GM12801 (cell line): ENCODE results near the gene EI24.

Source experiments
- TF ChIP-seq, protein P1 (sequence below): IDR thresholded peaks from one replicate; pipeline ENCODE4 v1.5.1; 2011; ENCODE audit warnings: control low read depth; ENCODE audit not compliant: insufficient read length; ENCODE audit errors: extremely low read depth

EI24 gene

DNA sequence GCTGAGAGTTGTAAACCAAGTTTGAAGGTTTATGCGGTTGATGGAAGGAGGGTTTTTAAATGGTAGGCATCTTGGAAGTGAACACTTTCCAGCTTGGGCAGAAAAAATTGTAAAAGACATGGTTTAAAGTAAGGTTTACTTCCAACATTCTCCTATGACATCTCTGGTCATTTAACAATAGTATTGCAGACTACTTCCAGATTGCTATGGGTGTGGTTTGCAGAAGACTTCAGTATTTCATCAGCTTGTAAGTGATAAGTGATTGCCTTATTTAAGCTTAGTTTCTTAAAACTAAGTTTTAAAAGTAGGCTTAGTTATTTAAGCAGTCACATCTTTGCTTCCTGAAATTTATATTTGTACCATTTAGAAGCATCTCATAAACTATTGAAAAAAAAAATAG, 16.2 kb downstream of the EI24 start:
- TF ChIP-seq, protein P1, sequence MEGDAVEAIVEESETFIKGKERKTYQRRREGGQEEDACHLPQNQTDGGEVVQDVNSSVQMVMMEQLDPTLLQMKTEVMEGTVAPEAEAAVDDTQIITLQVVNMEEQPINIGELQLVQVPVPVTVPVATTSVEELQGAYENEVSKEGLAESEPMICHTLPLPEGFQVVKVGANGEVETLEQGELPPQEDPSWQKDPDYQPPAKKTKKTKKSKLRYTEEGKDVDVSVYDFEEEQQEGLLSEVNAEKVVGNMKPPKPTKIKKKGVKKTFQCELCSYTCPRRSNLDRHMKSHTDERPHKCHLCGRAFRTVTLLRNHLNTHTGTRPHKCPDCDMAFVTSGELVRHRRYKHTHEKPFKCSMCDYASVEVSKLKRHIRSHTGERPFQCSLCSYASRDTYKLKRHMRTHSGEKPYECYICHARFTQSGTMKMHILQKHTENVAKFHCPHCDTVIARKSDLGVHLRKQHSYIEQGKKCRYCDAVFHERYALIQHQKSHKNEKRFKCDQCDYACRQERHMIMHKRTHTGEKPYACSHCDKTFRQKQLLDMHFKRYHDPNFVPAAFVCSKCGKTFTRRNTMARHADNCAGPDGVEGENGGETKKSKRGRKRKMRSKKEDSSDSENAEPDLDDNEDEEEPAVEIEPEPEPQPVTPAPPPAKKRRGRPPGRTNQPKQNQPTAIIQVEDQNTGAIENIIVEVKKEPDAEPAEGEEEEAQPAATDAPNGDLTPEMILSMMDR: no peak

DNA sequence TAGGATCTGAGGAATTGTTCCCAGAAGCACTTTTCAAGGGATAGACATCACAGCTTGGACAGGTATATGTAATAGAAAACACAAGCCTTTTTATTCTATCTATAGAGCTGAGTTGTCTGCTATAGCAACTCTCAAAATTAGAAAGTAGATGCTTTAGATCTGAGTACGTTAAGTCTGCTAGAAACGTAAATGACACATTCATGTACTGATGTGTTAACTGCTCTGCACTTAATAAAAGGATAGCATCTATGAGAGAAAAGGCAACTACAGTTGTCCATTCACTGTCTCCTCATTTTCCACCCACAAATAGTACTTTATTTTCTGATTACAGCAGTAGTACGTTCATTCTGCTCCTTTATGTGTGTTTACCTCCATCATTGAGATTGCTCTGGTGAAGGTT, 17.3 kb downstream of the EI24 start:
- TF ChIP-seq, protein P1: no peak

DNA sequence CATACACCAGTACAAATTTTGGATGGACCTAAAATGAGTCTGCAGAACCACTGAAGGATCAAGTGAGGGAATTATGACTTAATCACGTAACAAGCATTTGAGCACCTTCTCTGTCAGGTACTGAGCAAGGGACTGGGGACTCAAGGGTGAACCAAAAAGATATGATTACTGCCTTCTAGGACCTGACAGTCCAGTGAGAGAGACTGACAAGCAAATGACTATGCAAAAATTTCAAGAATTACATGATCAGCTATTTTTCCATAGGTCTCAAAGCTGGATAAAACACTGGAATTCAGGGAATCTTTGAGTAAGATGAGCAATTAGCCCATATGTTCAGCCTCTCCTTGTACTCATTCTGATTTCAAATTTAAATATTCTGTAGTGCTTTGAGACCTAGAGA, 18.2 kb downstream of the EI24 start:
- TF ChIP-seq, protein P1: no peak

DNA sequence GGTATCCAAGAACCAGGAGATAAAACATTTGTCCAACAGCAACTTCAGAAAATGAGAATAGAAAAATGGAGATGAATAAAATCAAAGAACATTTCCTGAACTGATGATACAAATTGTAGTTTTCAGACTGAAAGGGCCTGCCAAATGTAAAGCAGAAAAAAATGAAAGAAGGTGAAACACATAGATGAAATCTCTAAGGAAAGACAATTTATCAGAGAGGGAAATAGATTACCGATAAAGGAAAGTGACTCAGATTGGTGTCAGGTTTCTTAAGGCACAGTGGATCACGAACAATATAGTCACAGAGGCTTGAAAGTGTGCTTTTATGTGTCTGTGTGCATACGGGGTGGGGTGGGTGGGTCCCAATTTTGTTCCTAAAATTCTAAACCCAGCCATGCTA, 19.2 kb downstream of the EI24 start:
- TF ChIP-seq, protein P1: no peak

DNA sequence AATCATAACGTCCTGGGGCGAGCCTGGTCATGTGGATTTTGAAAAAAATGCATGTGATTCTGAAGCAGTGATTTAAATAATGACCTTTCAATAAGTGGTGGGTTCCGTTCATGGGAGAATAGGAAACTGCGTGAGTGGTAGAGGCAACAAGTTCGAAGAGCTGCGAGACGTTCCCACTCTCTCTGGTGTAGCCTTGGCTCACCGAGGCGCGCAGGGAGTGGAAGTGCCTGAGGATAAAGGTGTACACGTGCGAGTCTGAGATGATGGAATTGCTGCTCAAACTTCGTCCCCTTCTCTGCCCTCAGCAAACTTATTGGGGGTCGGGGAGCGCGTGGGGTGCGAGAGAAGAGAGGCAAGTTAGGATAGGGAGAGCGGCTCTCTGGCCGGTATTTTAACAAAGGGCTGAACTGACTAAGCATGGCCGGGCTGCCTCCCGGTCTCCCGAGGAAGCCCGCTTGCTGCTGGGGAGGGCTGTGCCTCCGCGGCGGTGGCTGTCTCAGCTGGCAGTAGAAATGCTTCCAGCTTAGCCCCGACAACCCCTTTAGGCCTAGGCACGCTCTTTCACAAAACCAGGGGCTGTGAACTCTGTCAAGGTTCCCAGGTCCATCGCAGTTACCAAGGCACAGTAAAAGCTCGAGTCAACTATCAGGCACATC, 22.5 kb downstream of the EI24 start:
- TF ChIP-seq, protein P1: no peak

DNA sequence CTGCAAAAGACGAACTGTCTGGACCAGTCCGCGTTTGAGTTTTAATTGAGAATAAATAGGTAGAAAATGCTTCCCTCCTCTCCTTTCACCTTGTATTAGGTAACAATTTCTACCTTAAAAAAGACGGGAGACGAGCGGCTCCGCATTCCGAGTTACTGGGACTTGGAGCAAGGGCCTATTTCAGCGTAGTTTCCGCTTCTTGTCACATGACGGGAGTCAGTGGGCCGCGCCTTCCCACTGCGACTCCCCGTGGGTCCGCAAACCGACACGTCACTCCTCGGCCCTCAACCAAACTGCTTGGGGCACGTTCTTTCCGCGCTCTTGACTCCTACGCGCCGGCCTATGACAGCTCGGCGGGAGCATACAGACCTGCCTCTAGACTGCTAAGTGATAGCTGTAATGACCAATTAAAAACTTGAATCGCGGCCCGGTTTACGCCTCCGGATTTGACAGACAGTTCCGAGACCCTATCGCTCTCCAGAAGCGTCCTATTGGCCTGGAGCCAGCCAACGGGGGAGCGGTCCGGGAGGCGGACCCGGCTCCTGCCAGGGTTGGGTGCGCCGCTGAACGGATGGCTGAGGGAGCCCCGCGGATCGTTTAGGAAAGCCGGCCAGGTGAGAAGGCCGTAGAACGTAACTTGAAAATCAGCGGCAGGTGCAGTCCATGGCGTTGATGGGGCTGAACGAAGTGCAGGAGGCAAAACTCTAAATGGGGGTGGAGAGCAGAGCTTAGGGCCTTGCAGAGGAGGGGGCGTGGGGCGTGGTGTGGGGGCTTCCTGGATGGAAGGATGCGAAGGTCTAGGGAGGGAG, 23.2 kb downstream of the EI24 start, which contains the start of gene STT3A:
STT3A (plus strand) TSS at position 548 of the 809 bp plus-strand sequence. CDS start 3,064 bp downstream, outside the sequence.
- TF ChIP-seq, protein P1: no peak

DNA sequence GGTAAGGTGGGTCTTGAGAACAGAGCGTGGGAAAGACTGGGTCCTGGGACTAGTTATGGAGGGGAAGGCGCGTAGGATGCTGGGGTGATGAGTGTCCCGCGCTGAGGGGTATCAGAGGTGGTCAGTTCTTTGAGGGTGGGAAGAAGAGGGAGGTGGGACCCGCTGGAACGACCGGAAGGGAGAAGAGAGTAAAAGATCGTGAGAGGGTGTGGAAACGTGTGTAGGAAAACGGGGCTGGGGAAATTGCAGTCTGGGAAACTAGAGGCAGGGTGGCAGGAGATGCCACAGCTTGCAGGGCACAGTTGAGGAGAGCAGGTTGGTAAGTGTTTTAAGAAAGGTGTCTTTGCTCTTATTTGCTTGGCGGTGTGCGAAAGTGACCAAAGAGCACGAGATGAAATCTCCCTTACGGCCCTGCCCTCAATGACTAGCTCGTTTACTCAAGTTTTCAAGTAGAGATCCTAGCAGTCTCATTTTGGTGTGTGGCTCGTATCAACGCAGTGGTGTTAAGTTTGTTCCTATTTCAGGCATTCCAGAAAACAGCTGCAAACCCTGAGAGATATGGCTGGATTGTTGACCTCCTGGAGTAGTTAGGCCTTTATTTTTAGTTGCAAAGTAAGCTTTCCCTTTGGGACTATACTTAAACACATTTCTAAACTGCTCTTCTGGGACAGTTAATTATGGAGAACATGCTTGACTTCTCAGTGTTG, 24.0 kb downstream of the EI24 start:
- TF ChIP-seq, protein P1: no peak
